ENCODE data around the gene TRIM71.

Gene TRIM71

GRCh38 chr3:32850226-32850625 lies 32.4 kb downstream of the TRIM71 start (continued):
- no peak for TF ChIP-seq ZNF513 (tag by site-specific recombination; IDR thresholded peaks at IDR 0.05)

GRCh38 chr3:32850636-32851035 lies 32.8 kb downstream of the TRIM71 start:
- ChIA-PET POLR2A (no interaction called here), CTCF (interaction anchor here (0.6 kb wide), 2 partner anchors 10 to 69 kb away, joined by 3 read pairs; no protein-coding TSS in a partner anchor)
- H3K4me1 ChIP-seq (ENCODE audit: control insufficient read depth, insufficient read depth, low read length) = no peaks in the 10 kb centered on the region
- no peaks in the 10 kb centered on the region for H3K9me3 ChIP-seq (ENCODE audit: control insufficient read depth, insufficient read depth, low read depth, low read length)
- H3K4me3 ChIP-seq (ENCODE audit: low read depth, low read length) = no peak overlapping the region
- H3K27ac ChIP-seq (ENCODE audit: extremely low read depth, low read depth, low read length) = no peak overlapping the region
- TF ChIP-seq ZEB2 (tag by site-specific recombination; IDR thresholded peaks at IDR 0.05) (no peak), ZNF16 (tag by site-specific recombination; IDR thresholded peaks at IDR 0.05; ENCODE audit: low read depth) (no peak), ZNF768 (tag by site-specific recombination; IDR thresholded peaks at IDR 0.05) (no peak), ZNF529 (tag by site-specific recombination; IDR thresholded peaks at IDR 0.05; ENCODE audit: insufficient replicate concordance) (no peak), ZNF555 (tag by site-specific recombination; conservative IDR thresholded peaks at IDR 0.05) (no peak), ZNF37A (tag by site-specific recombination; IDR thresholded peaks at IDR 0.05) (no peak), ZNF747 (tag by site-specific recombination; IDR thresholded peaks at IDR 0.05) (no peak), SP2 (tag by site-specific recombination; IDR thresholded peaks at IDR 0.05) (no peak), CTCF (tag by site-specific recombination; IDR thresholded peaks at IDR 0.05) (no peak), PBX3 (CRISPR knock-in tag; IDR thresholded peaks at IDR 0.05) (no peak), ZSCAN18 (tag by site-specific recombination; IDR thresholded peaks at IDR 0.05) (no peak), ZNF239 (tag by site-specific recombination; IDR thresholded peaks at IDR 0.05) (no peak), PRDM6 (tag by site-specific recombination; IDR thresholded peaks at IDR 0.05) (no peak), ZNF416 (tag by site-specific recombination; IDR thresholded peaks at IDR 0.05) (no peak), ZBTB17 (tag by site-specific recombination; IDR thresholded peaks at IDR 0.05) (no peak), ZNF140 (tag by site-specific recombination; IDR thresholded peaks at IDR 0.05) (no peak), ZFP41 (tag by site-specific recombination; IDR thresholded peaks at IDR 0.05; ENCODE audit: borderline replicate concordance) (no peak), ZNF211 (tag by site-specific recombination; IDR thresholded peaks at IDR 0.05; ENCODE audit: low read depth) (no peak)
- H3K36me3 ChIP-seq (ENCODE audit: control insufficient read depth in 2 of 2, insufficient read depth in 1 of 2, low read length in 2 of 2) = no peaks in the 10 kb centered on the region
